Stimulated activated naive CD4-positive, alpha-beta T cell treated with Interleukin-2 at 50 U/mL for 16 hours (primary cell): ENCODE results near the gene SERPINA5.

Experiments
- DNase-seq: peaks from one replicate; lab custom pipeline; 2025; lab: John Stamatoyannopoulos, UW

SERPINA5 gene

GRCh38 chr14:94581127-94581999, at the start of gene SERPINA5:
TSS of gene SERPINA5 (plus strand) at chr14:94581426. CDS start at chr14:94587363, 5,937 bp downstream.
- no peak for DNase-seq

- no peak for DNase-seq
These were observed 48.8 kb upstream of the SERPINA5 start for GRCh38 chr14:94532447-94532846.

GRCh38 chr14:94535506-94535905, 45.7 kb upstream of the SERPINA5 start:
- no peak for DNase-seq

GRCh38 chr14:94536836-94537235, 44.4 kb upstream of the SERPINA5 start:
- DNase-seq = no peak

GRCh38 chr14:94538070-94538740, 43.0 kb upstream of the SERPINA5 start:
- no peak for DNase-seq

GRCh38 chr14:94539181-94539580, 42.0 kb upstream of the SERPINA5 start:
- DNase-seq = no peak

- no peak for DNase-seq
These were observed 41.0 kb upstream of the SERPINA5 start for GRCh38 chr14:94540031-94540794.

- DNase-seq = no peak
These were observed 39.8 kb upstream of the SERPINA5 start for GRCh38 chr14:94541234-94541975.

- DNase-seq = no peak
These were observed 39.0 kb upstream of the SERPINA5 start for GRCh38 chr14:94542111-94542810.

- no peak for DNase-seq
These were observed 38.3 kb upstream of the SERPINA5 start for GRCh38 chr14:94542811-94543440.

GRCh38 chr14:94543449-94544124, 37.6 kb upstream of the SERPINA5 start:
- no peak for DNase-seq

GRCh38 chr14:94544726-94545125, 36.5 kb upstream of the SERPINA5 start:
- no peak for DNase-seq

GRCh38 chr14:94545131-94545841, 35.9 kb upstream of the SERPINA5 start:
- DNase-seq = no peak

GRCh38 chr14:94547151-94547680, 34.0 kb upstream of the SERPINA5 start:
- no peak for DNase-seq

- DNase-seq = no peak
These were observed 33.5 kb upstream of the SERPINA5 start for GRCh38 chr14:94547726-94548125.

GRCh38 chr14:94548131-94548998, 32.9 kb upstream of the SERPINA5 start:
- DNase-seq = no peak

- peak; percentile 27 for DNase-seq
These were observed 31.9 kb upstream of the SERPINA5 start for GRCh38 chr14:94548999-94549985.
